Measurements from ENCODE around the gene MDFIC. TPM values are rescaled to one million over a fixed set of nuclear protein-coding genes. Genes with fewer than 3 reads are reported as not detected.

MDFIC gene
- total RNA-seq, 1 donor from 2014 or later = 9.7 TPM

DNA sequence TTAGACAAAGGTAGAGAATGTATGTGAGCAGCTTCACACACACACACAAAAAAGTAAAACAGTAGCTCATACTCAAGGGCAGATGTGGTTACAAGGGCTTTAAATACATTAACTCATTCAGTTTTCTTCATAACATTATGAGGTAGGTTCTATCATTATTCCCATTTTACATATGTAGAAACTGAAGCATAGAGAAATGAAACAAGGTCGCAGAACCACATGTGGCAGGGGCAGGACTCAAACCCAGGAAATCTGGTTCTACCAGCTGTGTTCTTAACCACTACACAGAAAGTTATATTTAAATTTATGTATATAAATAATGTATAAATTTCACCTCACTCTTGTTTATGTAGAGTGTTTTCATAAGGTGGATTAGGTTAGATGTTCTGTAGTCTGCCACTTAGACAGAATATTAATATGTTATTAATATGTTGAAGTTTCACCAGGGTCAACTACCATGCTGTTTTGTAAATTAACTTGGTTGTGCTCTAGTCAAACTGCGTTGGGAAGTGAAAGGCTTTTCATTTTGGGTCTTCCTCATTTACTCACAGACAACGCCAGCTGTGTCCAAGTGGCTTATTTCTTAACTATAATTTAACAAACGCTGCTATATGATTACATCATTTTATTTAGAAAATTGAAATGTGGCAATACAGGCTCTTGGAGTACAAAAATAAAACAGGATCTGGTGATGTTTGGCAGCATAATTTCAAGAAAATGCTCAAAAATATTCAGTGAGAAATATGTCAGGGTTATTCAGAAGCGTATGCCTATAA is 138.4 kb downstream of the MDFIC start:
- Histone ChIP-seq H3K4me3 (ENCODE audit: low read depth, low read length) (no peak overlapping the region), H3K36me3 (ENCODE audit: control insufficient read depth, insufficient read depth, low read length) (no peaks in the 10 kb centered on the region), H3K27me3 (ENCODE audit: control insufficient read depth, insufficient read depth, low read length) (no peaks in the 10 kb centered on the region)
- TF ChIP-seq CTCF (IDR thresholded peaks at IDR 0.05; ENCODE audit: insufficient read depth, low read length, poor library complexity, severe bottlenecking) = no peak
- no peak for DNase-seq (ENCODE audit: low read depth)

GRCh38 chr7:115066050-115066449 is 144.2 kb downstream of the MDFIC start:
- no peak overlapping the region for H3K4me3 ChIP-seq (ENCODE audit: low read depth, low read length)
- no peak for DNase-seq (ENCODE audit: low read depth)
- H3K36me3 ChIP-seq (ENCODE audit: control insufficient read depth, insufficient read depth, low read length) = no peaks in the 10 kb centered on the region
- H3K27me3 ChIP-seq (ENCODE audit: control insufficient read depth, insufficient read depth, low read length) = no peaks in the 10 kb centered on the region
- no peak for TF ChIP-seq CTCF (IDR thresholded peaks at IDR 0.05; ENCODE audit: insufficient read depth, low read length, poor library complexity, severe bottlenecking)

DNA sequence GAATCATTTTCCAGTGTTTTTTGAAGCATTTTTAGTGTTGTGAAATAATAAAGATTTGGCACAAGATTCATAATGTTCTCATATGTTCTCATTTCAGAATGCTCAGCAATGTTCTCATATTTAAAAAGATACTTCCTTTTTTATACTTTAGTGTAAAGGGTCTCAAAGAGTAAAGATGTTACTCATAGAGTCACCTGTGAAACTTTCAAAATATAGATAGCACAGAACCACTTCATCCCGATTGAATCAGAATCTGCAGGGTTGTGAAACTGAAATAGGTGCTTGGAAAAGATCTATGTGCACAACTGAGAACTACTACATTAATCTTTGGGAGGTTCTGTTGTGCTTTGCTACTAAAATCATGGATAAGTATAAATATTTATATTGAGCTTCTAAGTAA is 144.7 kb downstream of the MDFIC start:
- Histone ChIP-seq H3K4me3 (ENCODE audit: low read depth, low read length) (no peak overlapping the region), H3K36me3 (ENCODE audit: control insufficient read depth, insufficient read depth, low read length) (no peaks in the 10 kb centered on the region), H3K27me3 (ENCODE audit: control insufficient read depth, insufficient read depth, low read length) (no peaks in the 10 kb centered on the region)
- no peak for TF ChIP-seq CTCF (IDR thresholded peaks at IDR 0.05; ENCODE audit: insufficient read depth, low read length, poor library complexity, severe bottlenecking)
- DNase-seq (ENCODE audit: low read depth) = no peak

GRCh38 chr7:115068220-115068619 is 146.3 kb downstream of the MDFIC start:
- Histone ChIP-seq H3K27me3 (ENCODE audit: control insufficient read depth, insufficient read depth, low read length) (no peaks in the 10 kb centered on the region), H3K36me3 (ENCODE audit: control insufficient read depth, insufficient read depth, low read length) (no peaks in the 10 kb centered on the region), H3K4me3 (ENCODE audit: low read depth, low read length) (no peak overlapping the region)
- DNase-seq (ENCODE audit: low read depth) = no peak
- TF ChIP-seq CTCF (IDR thresholded peaks at IDR 0.05; ENCODE audit: insufficient read depth, low read length, poor library complexity, severe bottlenecking) = no peak
